Calu3 (cell line): ENCODE results near the gene TRMT6. TPM values are rescaled to one million over a fixed set of nuclear protein-coding genes. Genes with fewer than 3 reads are reported as not detected.

Experiments used
- BruUV-seq: library from RNA; stranded (reverse); fragments of 400-500 nt; replicated peaks from 2 replicates; lab custom pipeline; 2021; lab: Mats Ljungman, UMichigan
- CTCF ChIA-PET: fragments of 300-600 bp; sonication (Branson Sonifier 250); formaldehyde crosslinking; loops from one replicate; lab custom pipeline; 2022; ENCODE audit warnings: antibody characterized with exemption; lab: Charles Lee
- DNase-seq: peaks from one replicate; pipeline ENCODE4 v3.0.0; 2022
- H3K27ac Mint-ChIP-seq: one replicate; pipeline ENCODE4 v1.8.0; 2022; ENCODE audit warnings: mixed read lengths; ENCODE audit not compliant: unreplicated experiment
- H3K27me3 Mint-ChIP-seq: one replicate; pipeline ENCODE4 v1.8.0; 2022; ENCODE audit warnings: mixed read lengths; ENCODE audit not compliant: unreplicated experiment
- H3K36me3 Mint-ChIP-seq: one replicate; pipeline ENCODE4 v1.8.0; 2022; ENCODE audit warnings: mild to moderate bottlenecking, moderate library complexity, mixed read lengths; ENCODE audit not compliant: insufficient read depth, unreplicated experiment
- H3K4me1 Mint-ChIP-seq: one replicate; pipeline ENCODE4 v1.8.0; 2022; ENCODE audit warnings: mild to moderate bottlenecking, low read depth, mixed read lengths; ENCODE audit not compliant: unreplicated experiment
- H3K4me3 Mint-ChIP-seq: one replicate; pipeline ENCODE4 v1.8.0; 2022; ENCODE audit warnings: mild to moderate bottlenecking, low read depth, moderate library complexity, mixed read lengths; ENCODE audit not compliant: unreplicated experiment
- H3K9me3 Mint-ChIP-seq: one replicate; pipeline ENCODE4 v1.8.0; 2022; ENCODE audit warnings: low read depth, mixed read lengths; ENCODE audit not compliant: unreplicated experiment
- intact Hi-C: fragments of 100-400 bp; cut with micrococcal nuclease; formaldehyde crosslinking; loops from one replicate; pipeline ENCODE4 v1.10.0; 2022; ENCODE audit not compliant: unreplicated experiment
- total RNA-seq: library from RNA; stranded (reverse); gene quantifications from 2 replicates; pipeline ENCODE4 v1.2.3, GENCODE V29; 2022
- TF ChIP-seq, protein P1 (sequence below): fragments of 200-600 bp; IDR thresholded peaks from one replicate; pipeline ENCODE4 v1.8.0; 2022; ENCODE audit warnings: antibody characterized with exemption; ENCODE audit not compliant: unreplicated experiment

The TRMT6 gene
- total RNA-seq, 1 experiment from 2014 or later: 14.2 TPM

DNA sequence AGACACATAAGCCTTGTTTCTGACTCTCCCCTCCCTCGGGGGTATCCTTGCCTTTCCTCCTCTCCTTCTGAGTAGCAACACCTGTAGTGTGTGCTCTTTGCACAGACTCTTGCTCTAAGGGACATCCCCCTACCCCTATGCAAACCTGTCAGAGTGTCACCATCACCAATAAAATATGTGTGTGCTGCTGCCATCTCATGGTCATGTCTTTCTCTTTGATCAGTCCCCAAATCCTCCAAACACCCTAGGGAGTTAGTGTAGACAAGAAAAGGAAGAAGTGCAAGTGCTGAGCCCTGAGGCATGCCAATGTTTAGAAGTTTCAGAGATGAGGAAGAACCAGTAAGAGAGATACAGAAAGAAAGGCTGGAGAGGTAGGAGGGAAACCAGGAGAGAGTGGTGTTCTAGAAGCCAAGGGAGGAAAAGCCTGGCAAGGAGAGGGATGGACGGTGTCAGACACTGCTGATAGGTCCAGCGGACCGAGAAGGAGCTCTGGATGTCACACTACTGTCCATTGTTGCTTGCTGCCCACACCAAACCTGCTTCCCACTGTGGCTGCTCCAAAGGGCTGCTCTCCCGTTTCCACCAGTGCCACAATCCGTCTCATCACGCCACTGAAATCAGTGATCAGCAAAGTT is 16.4 kb downstream of the TRMT6 start:
- no peaks in the 10 kb centered on the region for H3K36me3 Mint-ChIP-seq
- no TSS peak for BruUV-seq
- no peak overlapping the region for H3K27ac Mint-ChIP-seq
- H3K27me3 Mint-ChIP-seq: peaks cover 39% of the 10 kb centered on the region
- H3K4me3 Mint-ChIP-seq: no peak overlapping the region
- H3K4me1 Mint-ChIP-seq: no peaks in the 10 kb centered on the region
- intact Hi-C loops: loop anchor here (10.0 kb wide), 1 partner anchor 369 kb away; no protein-coding TSS in a partner anchor
- CTCF ChIA-PET: interaction anchor here (1.3 to 1.5 kb wide), 2 partner anchors 377 to 404 kb away, joined by 3 to 5 read pairs; no protein-coding TSS in a partner anchor
- TF ChIP-seq, protein P1, sequence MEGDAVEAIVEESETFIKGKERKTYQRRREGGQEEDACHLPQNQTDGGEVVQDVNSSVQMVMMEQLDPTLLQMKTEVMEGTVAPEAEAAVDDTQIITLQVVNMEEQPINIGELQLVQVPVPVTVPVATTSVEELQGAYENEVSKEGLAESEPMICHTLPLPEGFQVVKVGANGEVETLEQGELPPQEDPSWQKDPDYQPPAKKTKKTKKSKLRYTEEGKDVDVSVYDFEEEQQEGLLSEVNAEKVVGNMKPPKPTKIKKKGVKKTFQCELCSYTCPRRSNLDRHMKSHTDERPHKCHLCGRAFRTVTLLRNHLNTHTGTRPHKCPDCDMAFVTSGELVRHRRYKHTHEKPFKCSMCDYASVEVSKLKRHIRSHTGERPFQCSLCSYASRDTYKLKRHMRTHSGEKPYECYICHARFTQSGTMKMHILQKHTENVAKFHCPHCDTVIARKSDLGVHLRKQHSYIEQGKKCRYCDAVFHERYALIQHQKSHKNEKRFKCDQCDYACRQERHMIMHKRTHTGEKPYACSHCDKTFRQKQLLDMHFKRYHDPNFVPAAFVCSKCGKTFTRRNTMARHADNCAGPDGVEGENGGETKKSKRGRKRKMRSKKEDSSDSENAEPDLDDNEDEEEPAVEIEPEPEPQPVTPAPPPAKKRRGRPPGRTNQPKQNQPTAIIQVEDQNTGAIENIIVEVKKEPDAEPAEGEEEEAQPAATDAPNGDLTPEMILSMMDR: no peak
- H3K9me3 Mint-ChIP-seq: no peaks in the 10 kb centered on the region
- peak; percentile 9 for DNase-seq

DNA sequence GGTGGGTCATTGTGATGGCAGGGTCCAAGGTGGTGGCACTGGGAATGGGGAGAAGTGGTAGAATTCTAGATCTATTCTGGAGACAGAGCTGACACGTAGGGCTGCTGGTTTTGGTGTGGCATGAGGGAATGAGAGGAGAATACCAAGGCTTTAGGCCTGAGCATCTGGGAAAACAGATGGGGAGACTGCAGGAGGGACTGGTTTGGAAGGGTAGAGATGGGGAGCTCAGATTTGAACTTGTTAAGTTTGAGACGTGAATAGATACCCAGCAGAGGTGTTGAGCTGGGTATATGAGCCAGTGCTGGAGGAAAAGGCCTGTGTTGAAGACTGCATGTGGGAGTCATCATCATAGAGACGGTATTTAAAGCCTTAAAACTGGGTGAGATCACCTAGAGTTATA is 17.5 kb downstream of the TRMT6 start:
- TF ChIP-seq, protein P1: no peak
- intact Hi-C loops: loop anchor here (10.0 kb wide), 1 partner anchor 368 kb away; no protein-coding TSS in a partner anchor
- no peak overlapping the region for H3K4me3 Mint-ChIP-seq
- no peaks in the 10 kb centered on the region for H3K9me3 Mint-ChIP-seq
- H3K27me3 Mint-ChIP-seq: peaks cover 46% of the 10 kb centered on the region
- no TSS peak for BruUV-seq
- H3K36me3 Mint-ChIP-seq: no peaks in the 10 kb centered on the region
- no peak overlapping the region for H3K27ac Mint-ChIP-seq
- H3K4me1 Mint-ChIP-seq: no peaks in the 10 kb centered on the region
- CTCF ChIA-PET: interaction anchor here (1.3 kb wide), 1 partner anchor 403 kb away, joined by 3 read pairs; no protein-coding TSS in a partner anchor
- DNase-seq: no peak

DNA sequence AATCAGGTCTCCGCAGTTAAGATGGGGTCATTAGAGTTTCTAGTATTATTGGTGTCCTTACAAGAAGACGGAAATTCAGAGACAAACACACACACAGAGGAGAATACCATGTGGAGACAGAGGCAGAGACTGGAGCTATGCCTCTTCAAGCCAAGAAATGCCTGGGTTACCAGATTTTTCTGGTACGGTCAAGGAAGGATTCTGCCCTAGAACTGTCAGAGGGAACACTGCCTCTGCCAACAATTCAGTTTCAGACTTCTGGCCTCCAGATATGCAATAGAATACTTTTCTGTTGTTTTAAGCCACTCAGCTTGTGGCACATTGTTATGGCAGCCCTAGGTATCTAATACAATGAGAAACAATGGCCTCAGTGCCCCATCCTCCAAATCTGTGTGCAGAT is 18.9 kb downstream of the TRMT6 start:
- no peaks in the 10 kb centered on the region for H3K4me1 Mint-ChIP-seq
- no peak for DNase-seq
- H3K27me3 Mint-ChIP-seq: peaks cover 46% of the 10 kb centered on the region
- no peak overlapping the region for H3K4me3 Mint-ChIP-seq
- H3K9me3 Mint-ChIP-seq: no peaks in the 10 kb centered on the region
- TF ChIP-seq, protein P1: no peak
- intact Hi-C loops: loop anchor here (10.0 kb wide), 1 partner anchor 367 kb away; no protein-coding TSS in a partner anchor
- CTCF ChIA-PET: no interaction called here
- H3K27ac Mint-ChIP-seq: no peak overlapping the region
- no peaks in the 10 kb centered on the region for H3K36me3 Mint-ChIP-seq
- no TSS peak for BruUV-seq

DNA sequence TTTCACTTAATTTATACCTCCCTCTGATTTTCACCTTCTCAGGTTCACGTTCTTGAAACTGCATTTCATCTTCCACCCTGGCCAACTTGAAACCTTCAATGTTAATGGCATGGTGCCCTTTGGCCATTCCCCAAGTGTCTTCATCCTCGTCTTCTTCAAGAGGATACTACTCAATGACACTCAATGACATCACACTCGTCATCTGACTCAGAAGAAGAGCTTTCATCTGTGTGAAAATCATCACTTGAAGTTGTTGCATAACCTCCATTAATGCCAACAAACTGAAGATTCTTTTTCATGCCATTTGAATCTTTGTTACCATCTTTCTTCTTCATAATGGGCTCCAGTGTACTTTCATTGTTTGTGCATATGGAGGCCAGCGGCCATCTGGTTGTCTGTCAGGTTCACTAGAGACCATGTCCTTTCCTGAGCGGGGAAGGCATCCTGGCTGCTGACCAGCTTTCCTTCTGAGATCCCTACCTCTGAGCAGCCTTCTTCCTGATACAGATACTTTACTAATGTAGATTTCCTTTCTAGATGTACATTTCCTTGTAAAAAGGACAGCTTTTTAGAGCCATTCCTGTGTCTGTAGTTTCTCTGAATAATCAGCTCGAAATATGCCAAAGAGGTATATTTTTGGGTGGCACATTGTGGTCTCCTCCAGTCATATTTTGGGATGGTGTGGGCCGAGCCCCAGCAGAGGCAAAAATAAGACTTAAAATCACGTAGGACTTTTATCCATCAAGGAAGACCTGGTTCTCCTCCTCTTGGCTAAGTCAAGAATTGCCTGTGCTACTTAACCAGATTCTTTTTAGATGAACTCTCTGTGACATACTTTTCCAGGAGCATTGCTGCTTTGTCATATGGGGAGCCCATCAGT is 21.3 kb downstream of the TRMT6 start:
- CTCF ChIA-PET: no interaction called here
- TF ChIP-seq, protein P1: no peak
- no peaks in the 10 kb centered on the region for H3K36me3 Mint-ChIP-seq
- intact Hi-C loops: no loop called here
- no peak for DNase-seq
- no TSS peak for BruUV-seq
- no peaks in the 10 kb centered on the region for H3K9me3 Mint-ChIP-seq
- H3K4me3 Mint-ChIP-seq: no peak overlapping the region
- peaks cover 52% of the 10 kb centered on the region for H3K27me3 Mint-ChIP-seq
- H3K4me1 Mint-ChIP-seq: no peaks in the 10 kb centered on the region
- H3K27ac Mint-ChIP-seq: no peak overlapping the region
